GM21390 (cell line): Measurements from ENCODE around the gene TEX22.

Experiments
- ATAC-seq: cut with Tn5 transposase; IDR thresholded peaks from one replicate; pipeline ENCODE4 v1.9.1; 2021; ENCODE audit not compliant: unreplicated experiment

Gene TEX22

DNA sequence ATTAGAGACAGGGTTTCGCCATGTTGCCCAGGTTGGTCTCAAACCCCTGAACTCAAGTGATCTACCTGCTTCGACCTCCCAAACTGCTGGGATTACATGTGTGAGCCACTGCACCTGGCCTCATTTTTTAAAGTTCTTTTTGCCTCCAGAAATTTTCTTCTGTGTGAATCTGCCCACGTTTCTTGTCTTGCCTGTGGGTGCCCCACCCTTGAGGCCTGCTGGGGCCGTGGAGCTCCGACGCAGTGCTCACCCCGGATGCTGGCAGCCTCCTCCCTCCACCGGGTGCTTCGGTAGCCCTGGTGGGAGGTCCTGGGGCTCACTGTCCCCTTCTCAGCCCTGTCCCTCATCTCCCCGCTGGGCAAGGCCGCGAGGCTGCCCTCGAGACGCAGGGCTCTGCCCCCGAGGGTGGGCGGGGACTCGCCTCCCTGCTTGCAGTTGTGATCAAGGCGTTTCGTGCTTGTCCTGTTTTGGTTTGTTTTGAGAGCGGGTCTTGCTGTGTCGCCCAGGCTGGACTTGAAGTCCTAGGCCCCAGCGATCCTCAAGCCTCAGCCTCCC lies 56.8 kb downstream of the TEX22 start:
- no peak for ATAC-seq

DNA sequence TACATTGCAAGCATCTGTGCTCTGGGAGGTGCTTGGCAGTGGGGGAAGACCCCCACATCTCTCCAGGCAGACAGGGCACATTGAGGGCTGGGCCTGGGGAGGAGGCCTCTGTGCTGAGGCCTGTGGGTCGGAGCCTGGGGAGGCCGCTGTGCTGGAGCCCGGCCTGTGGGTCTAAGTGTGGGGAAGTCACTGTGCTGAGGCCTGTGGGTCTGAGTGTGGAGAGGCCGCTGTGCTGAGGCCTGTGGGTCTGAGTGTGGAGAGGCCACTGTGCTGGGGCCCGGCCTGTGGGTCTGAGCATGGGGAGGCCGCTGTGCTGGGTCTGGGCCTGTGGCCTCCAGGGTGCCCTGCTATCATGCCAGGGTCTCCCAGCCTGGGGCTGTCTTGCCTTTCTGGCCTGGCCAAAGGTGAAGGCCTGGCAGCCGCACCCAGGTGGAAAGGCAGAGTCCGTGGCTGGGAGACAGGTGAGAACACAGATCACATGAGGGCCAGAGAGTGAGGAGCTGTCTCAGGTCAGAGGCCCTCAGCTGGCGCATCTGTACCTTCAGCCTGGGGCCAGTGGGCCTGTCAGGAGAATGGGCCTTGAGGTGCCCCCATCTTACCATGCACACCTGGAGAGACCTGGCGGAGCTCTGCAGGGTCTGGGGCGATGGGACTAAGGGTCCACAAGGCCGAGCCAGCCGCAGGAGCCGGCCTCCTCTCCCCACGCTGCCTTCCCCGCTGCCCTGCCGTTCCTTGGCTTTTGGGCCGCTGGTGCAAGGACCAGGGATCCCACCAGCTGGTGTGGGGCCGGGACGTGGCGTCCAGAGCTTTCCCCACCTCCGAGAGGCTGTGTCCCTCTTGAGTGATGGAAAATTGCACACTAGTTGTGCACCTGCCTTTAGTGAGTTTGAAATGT lies 57.7 kb downstream of the TEX22 start:
- ATAC-seq, result no peak

GRCh38 chr14:105456736-105457617 lies 58.6 kb downstream of the TEX22 start:
- no peak for ATAC-seq

- ATAC-seq, result no peak
These were observed 59.7 kb downstream of the TEX22 start for GRCh38 chr14:105458010-105458409.

- no peak for ATAC-seq
These were observed 60.2 kb downstream of the TEX22 start for GRCh38 chr14:105458571-105458970.

DNA sequence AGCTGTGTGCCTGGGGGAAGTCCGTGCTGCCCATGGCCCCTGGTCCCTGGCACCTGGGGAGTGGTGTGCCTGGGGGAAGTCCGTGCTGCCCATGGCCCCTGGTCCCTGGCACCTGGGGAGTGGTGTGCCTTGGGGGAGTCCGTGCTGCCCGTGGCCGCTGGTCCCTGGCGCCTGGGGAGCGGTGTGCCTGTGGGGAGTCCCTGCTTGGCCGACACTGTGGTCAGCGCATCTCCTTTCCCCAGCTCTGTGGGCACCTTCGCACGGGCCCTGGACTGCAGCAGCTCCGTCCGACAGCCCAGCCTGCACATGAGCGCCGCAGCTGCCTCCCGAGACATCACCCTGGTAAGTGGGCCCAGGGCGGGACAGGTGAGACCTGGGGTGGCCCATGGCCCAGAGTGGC lies 61.8 kb downstream of the TEX22 start:
- ATAC-seq, result no peak

DNA sequence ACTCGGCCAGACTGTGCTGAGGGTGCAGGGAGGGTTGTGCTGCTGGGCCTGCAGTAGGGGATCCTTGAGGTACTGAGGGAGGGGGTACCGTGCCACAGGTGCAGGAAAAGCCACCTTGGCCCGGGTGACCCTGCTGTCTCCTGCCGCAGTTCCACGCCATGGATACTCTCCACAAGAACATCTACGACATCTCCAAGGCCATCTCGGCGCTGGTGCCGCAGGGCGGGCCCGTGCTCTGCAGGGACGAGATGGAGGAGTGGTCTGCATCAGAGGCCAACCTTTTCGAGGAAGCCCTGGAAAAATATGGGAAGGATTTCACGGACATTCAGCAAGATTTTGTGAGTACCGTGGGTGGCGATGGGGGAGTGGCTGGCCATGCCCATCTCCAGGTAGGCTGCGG lies 62.3 kb downstream of the TEX22 start:
- no peak for ATAC-seq

DNA sequence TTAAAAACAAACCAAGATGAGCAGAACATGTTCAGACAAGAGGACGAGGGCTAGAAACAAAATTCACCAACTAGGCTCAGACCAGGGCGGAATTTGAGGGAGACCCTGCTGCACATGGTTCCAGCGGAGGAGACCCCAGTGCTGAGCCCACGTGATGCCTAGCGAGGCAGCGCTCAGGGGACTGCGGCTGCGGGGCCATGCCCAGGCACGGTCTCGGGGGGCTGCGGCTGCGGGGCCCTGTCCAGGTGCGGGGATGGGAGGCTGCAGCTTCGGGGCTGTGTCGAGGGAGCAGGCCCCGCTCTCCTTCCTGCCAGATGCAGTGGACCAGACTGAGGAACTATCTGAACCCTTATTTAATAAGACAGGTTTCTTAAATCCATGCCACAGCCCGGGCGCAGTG lies 63.6 kb downstream of the TEX22 start:
- ATAC-seq, result no peak
